ENCODE data around the gene DNAH8. TPM values are rescaled to one million over a fixed set of nuclear protein-coding genes. Genes with fewer than 3 reads are reported as not detected.

DNAH8 gene
- total and polyA plus RNA-seq, 2 experiments from 2014 or later: 0.03 to 0.15 TPM

DNA sequence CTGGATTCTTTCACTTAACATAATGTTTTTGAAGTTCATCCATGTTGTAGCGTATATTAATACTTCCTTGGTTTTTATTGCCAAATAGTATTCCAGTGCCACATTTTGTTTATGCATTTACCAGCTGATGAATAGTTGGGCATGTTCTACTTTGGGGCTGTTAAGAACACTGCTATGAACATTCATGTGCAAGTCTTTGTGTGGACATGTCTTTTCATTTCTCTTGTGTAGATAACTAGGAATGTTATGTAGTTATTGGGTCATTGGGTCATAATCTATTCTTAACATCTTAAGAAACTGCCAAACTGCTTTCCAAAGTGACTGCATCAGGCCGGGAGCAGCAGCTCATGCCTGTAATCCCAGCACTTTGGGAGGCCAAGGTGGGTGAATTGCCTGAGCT lies 289.7 kb downstream of the DNAH8 start:
- no peak for DNase-seq (ENCODE audit: low spot score)
- no peak overlapping the region for H3K4me3 ChIP-seq
- H3K4me1 ChIP-seq (ENCODE audit: insufficient read depth): peaks cover 3% of the 10 kb centered on the region
- WGBS (ENCODE audit: low lambda C conversion rate, missing lambda C conversion rate): 82% methylated on average over 2 of the region's 2 CpGs
- H3K27ac ChIP-seq: no peak overlapping the region
- H3K9me2 ChIP-seq (replicated peaks; ENCODE audit: insufficient read depth): no peaks in the 10 kb centered on the region
- H4K20me1 ChIP-seq (ENCODE audit: insufficient read depth, poor library complexity, severe bottlenecking): no peaks in the 10 kb centered on the region
- no peaks in the 10 kb centered on the region for H3K9me3 ChIP-seq (ENCODE audit: low read depth)
- no peak overlapping the region for H3K4me2 ChIP-seq
- H3K27me3 ChIP-seq: peaks cover 24% of the 10 kb centered on the region
- H2AFZ ChIP-seq: no peak overlapping the region
- no peaks in the 10 kb centered on the region for H3K36me3 ChIP-seq (replicated peaks; ENCODE audit: insufficient read depth, low read depth)
- TF ChIP-seq CTCF (IDR thresholded peaks at IDR 0.05; ENCODE audit: poor library complexity) (no peak), EZH2phosphoT487 (IDR thresholded peaks at IDR 0.05; ENCODE audit: low read depth, severe bottlenecking, unreplicated experiment) (no peak), EZH2 (IDR thresholded peaks at IDR 0.05; ENCODE audit: borderline replicate concordance) (no peak)
- H3K79me2 ChIP-seq: no peaks in the 10 kb centered on the region

- Histone ChIP-seq H3K4me2 (no peak overlapping the region), H3K4me3 (no peak overlapping the region), H3K27ac (no peak overlapping the region), H2AFZ (no peak overlapping the region), H3K27me3 (peaks cover 20% of the 10 kb centered on the region), H3K9me2 (replicated peaks; ENCODE audit: insufficient read depth) (no peaks in the 10 kb centered on the region), H4K20me1 (ENCODE audit: insufficient read depth, poor library complexity, severe bottlenecking) (no peaks in the 10 kb centered on the region), H3K4me1 (ENCODE audit: insufficient read depth) (peaks cover 7% of the 10 kb centered on the region), H3K79me2 (no peaks in the 10 kb centered on the region), H3K36me3 (replicated peaks; ENCODE audit: insufficient read depth, low read depth) (no peaks in the 10 kb centered on the region), H3K9me3 (ENCODE audit: low read depth) (no peaks in the 10 kb centered on the region)
- DNase-seq (ENCODE audit: low spot score): no peak
- 80% methylated on average over 3 of the region's 3 CpGs for WGBS (ENCODE audit: low lambda C conversion rate, missing lambda C conversion rate)
- TF ChIP-seq EZH2phosphoT487 (IDR thresholded peaks at IDR 0.05; ENCODE audit: low read depth, severe bottlenecking, unreplicated experiment) (no peak), EZH2 (IDR thresholded peaks at IDR 0.05; ENCODE audit: borderline replicate concordance) (no peak), CTCF (IDR thresholded peaks at IDR 0.05; ENCODE audit: poor library complexity) (no peak)
Measured at GRCh38 chr6:39005774-39006173, 290.7 kb downstream of the DNAH8 start.

GRCh38 chr6:39007575-39007974 lies 292.5 kb downstream of the DNAH8 start:
- no peak overlapping the region for H2AFZ ChIP-seq
- WGBS (ENCODE audit: low lambda C conversion rate, missing lambda C conversion rate): 43% methylated on average over 3 of the region's 3 CpGs
- H3K27me3 ChIP-seq: peaks cover 8% of the 10 kb centered on the region
- no peaks in the 10 kb centered on the region for H3K79me2 ChIP-seq
- no peaks in the 10 kb centered on the region for H3K36me3 ChIP-seq (replicated peaks; ENCODE audit: insufficient read depth, low read depth)
- no peak overlapping the region for H3K4me3 ChIP-seq
- H3K27ac ChIP-seq: no peak overlapping the region
- DNase-seq (ENCODE audit: low spot score): no peak
- no peak for TF ChIP-seq CTCF (IDR thresholded peaks at IDR 0.05; ENCODE audit: poor library complexity)
- TF ChIP-seq EZH2phosphoT487 (IDR thresholded peaks at IDR 0.05; ENCODE audit: low read depth, severe bottlenecking, unreplicated experiment): no peak
- no peak for TF ChIP-seq EZH2 (IDR thresholded peaks at IDR 0.05; ENCODE audit: borderline replicate concordance)
- H3K9me3 ChIP-seq (ENCODE audit: low read depth): no peaks in the 10 kb centered on the region
- no peaks in the 10 kb centered on the region for H3K9me2 ChIP-seq (replicated peaks; ENCODE audit: insufficient read depth)
- H4K20me1 ChIP-seq (ENCODE audit: insufficient read depth, poor library complexity, severe bottlenecking): no peaks in the 10 kb centered on the region
- H3K4me2 ChIP-seq: no peak overlapping the region
- peaks cover 7% of the 10 kb centered on the region for H3K4me1 ChIP-seq (ENCODE audit: insufficient read depth)

DNA sequence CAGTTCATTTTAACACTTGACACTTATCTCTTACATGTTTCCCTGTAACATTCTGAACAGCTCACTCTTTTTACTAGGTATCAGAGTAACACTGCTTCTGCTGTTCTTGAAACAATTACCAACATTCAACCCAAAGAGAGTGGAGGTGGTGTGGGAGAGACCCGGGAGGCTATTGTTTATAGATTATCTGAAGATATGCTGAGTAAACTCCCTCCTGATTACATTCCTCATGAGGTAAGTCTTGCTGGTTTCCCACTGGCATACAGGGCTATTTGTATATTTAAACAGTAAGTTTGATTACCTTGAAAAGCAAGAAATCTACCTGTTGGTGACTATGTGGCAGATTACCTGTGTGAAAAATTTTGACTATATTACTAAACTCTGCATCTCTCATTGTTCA lies 293.6 kb downstream of the DNAH8 start:
- Histone ChIP-seq H3K4me2 (no peak overlapping the region), H3K36me3 (replicated peaks; ENCODE audit: insufficient read depth, low read depth) (no peaks in the 10 kb centered on the region), H4K20me1 (ENCODE audit: insufficient read depth, poor library complexity, severe bottlenecking) (no peaks in the 10 kb centered on the region), H3K79me2 (no peaks in the 10 kb centered on the region), H3K9me2 (replicated peaks; ENCODE audit: insufficient read depth) (no peaks in the 10 kb centered on the region), H3K27ac (no peak overlapping the region), H3K27me3 (no peaks in the 10 kb centered on the region), H3K9me3 (ENCODE audit: low read depth) (no peaks in the 10 kb centered on the region), H2AFZ (no peak overlapping the region), H3K4me1 (ENCODE audit: insufficient read depth) (peaks cover 7% of the 10 kb centered on the region), H3K4me3 (no peak overlapping the region)
- no peak for DNase-seq (ENCODE audit: low spot score)
- no peak for TF ChIP-seq CTCF (IDR thresholded peaks at IDR 0.05; ENCODE audit: poor library complexity)
- TF ChIP-seq EZH2 (IDR thresholded peaks at IDR 0.05; ENCODE audit: borderline replicate concordance): no peak
- no peak for TF ChIP-seq EZH2phosphoT487 (IDR thresholded peaks at IDR 0.05; ENCODE audit: low read depth, severe bottlenecking, unreplicated experiment)
- 0% methylated on average over 1 of the region's 1 CpG for WGBS (ENCODE audit: low lambda C conversion rate, missing lambda C conversion rate)
